Glutamatergic neuron (in vitro differentiated cells): ENCODE results near the gene LYPD6B. TPM values are rescaled to one million over a fixed set of nuclear protein-coding genes. Genes with fewer than 3 reads are reported as not detected.

Source experiments
- DNase-seq: peaks from one replicate; pipeline ENCODE4 v3.0.0; 2022
- H3K27ac Mint-ChIP-seq: one replicate; pipeline ENCODE4 v1.8.0; 2020; ENCODE audit warnings: mild to moderate bottlenecking, mixed read lengths, inconsistent platforms; ENCODE audit not compliant: unreplicated experiment
- H3K27me3 Mint-ChIP-seq: one replicate; pipeline ENCODE4 v1.8.0; 2020; ENCODE audit warnings: mild to moderate bottlenecking, moderate library complexity, mixed read lengths, inconsistent platforms; ENCODE audit not compliant: unreplicated experiment
- H3K36me3 Mint-ChIP-seq: one replicate; pipeline ENCODE4 v1.8.0; 2020; ENCODE audit warnings: mild to moderate bottlenecking, mixed read lengths, inconsistent platforms; ENCODE audit not compliant: unreplicated experiment
- H3K4me1 Mint-ChIP-seq: one replicate; pipeline ENCODE4 v1.8.0; 2020; ENCODE audit warnings: mild to moderate bottlenecking, low read depth, mixed read lengths, inconsistent platforms; ENCODE audit not compliant: unreplicated experiment
- H3K4me3 Mint-ChIP-seq: one replicate; pipeline ENCODE4 v1.8.0; 2020; ENCODE audit warnings: mild to moderate bottlenecking, mixed read lengths, inconsistent platforms; ENCODE audit not compliant: unreplicated experiment
- H3K9me3 Mint-ChIP-seq: one replicate; pipeline ENCODE4 v1.8.0; 2020; ENCODE audit warnings: mild to moderate bottlenecking, moderate library complexity, mixed read lengths, inconsistent platforms; ENCODE audit not compliant: unreplicated experiment
- total RNA-seq: library from RNA; stranded (reverse); fragmentation: NEBNext Ultra II Directional; extraction: Animal tissue kit (Norgen Biotek cat#: 25700); gene quantifications from one replicate; pipeline ENCODE4 v1.2.1, GENCODE V29; 2021; ENCODE audit not compliant: unreplicated experiment
- TF ChIP-seq, protein P1 (sequence below): fragments of 200-600 bp; sonication (generic); IDR thresholded peaks from one replicate; pipeline ENCODE4 v1.5.0; 2021; ENCODE audit not compliant: partially characterized antibody, unreplicated experiment

The LYPD6B gene
- total RNA-seq, 1 donor from 2014 or later: 0.69 TPM

DNA sequence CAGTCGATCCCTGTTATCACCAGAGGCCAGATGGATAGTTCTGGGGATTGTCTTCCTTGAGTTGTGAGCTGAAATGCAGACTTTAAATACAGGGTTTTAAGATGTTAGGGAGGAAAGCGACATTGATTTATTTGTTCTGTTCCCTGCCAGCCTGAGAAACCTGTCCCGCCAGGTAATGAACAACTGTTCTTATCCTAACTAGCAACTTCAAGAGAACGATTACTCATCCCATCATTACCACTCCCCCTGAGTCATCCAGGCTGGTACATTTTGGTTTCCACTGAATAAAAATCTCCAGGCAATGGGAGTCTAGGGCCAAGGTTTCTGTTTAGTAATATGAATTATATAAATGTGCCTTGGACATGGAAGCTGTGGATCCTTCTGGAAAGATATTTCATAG is 131.2 kb downstream of the LYPD6B start:
- TF ChIP-seq, protein P1, sequence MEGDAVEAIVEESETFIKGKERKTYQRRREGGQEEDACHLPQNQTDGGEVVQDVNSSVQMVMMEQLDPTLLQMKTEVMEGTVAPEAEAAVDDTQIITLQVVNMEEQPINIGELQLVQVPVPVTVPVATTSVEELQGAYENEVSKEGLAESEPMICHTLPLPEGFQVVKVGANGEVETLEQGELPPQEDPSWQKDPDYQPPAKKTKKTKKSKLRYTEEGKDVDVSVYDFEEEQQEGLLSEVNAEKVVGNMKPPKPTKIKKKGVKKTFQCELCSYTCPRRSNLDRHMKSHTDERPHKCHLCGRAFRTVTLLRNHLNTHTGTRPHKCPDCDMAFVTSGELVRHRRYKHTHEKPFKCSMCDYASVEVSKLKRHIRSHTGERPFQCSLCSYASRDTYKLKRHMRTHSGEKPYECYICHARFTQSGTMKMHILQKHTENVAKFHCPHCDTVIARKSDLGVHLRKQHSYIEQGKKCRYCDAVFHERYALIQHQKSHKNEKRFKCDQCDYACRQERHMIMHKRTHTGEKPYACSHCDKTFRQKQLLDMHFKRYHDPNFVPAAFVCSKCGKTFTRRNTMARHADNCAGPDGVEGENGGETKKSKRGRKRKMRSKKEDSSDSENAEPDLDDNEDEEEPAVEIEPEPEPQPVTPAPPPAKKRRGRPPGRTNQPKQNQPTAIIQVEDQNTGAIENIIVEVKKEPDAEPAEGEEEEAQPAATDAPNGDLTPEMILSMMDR: no peak
- peaks cover 6% of the 10 kb centered on the region for H3K27me3 Mint-ChIP-seq
- peaks cover 34% of the 10 kb centered on the region for H3K4me1 Mint-ChIP-seq
- peak overlapping the region; percentile 97 for H3K27ac Mint-ChIP-seq
- H3K9me3 Mint-ChIP-seq: peaks cover 10% of the 10 kb centered on the region
- peaks cover 9% of the 10 kb centered on the region for H3K36me3 Mint-ChIP-seq
- DNase-seq: no peak
- peak overlapping the region; percentile 18 for H3K4me3 Mint-ChIP-seq

DNA sequence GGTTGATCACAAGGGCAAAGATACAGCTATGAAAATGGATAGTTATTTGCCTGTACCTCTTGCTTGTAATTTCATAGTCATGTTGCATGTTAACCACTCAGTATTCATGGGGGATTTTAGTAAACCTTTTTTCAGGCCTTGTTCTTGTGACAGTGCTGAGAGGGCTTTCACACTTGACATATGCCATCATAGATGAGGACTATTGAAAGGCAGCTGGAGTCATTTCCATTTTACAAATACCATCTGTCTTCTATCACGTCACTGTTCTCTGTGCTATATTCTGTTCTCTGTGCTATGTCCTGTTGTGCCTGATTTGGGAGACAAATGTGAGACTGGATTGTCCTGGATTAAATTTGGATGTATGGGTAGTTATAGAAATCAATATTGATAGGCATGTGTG is 131.7 kb downstream of the LYPD6B start:
- Mint-ChIP-seq H3K36me3 (peaks cover 5% of the 10 kb centered on the region), H3K27me3 (peaks cover 8% of the 10 kb centered on the region)
- DNase-seq: no peak

DNA sequence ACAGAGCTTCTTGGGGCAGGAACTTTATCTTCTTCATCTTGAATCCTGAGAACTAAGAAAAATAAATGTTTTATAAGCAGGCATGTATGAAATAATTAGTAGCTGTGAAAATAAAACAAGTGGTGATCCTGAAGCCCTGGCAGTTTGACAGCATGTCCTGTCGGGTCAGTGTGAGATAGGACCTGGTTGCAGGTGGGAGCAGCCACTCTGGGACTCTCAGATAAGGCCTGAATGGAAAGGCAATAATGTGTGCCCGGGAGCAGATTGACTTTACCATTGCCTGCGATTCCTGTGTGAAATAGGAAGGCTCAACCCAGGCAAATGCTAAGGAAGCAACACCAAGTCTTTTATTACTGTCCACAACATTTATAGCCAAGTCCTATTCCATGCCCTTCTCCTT is 132.4 kb downstream of the LYPD6B start:
- peak overlapping the region; percentile 59 for H3K4me3 Mint-ChIP-seq
- H3K27ac Mint-ChIP-seq: peak overlapping the region; percentile 97
- H3K9me3 Mint-ChIP-seq: peaks cover 10% of the 10 kb centered on the region
- no peak for DNase-seq
- peaks cover 34% of the 10 kb centered on the region for H3K4me1 Mint-ChIP-seq
- H3K27me3 Mint-ChIP-seq: peaks cover 8% of the 10 kb centered on the region
- H3K36me3 Mint-ChIP-seq: peaks cover 5% of the 10 kb centered on the region
- TF ChIP-seq, protein P1: no peak

More for the DNA sequence above, 131.7 kb downstream of the LYPD6B start:
- Mint-ChIP-seq H3K4me1 (peaks cover 34% of the 10 kb centered on the region), H3K27ac (peak overlapping the region; percentile 97), H3K4me3 (peak overlapping the region; percentile 15), H3K9me3 (peaks cover 10% of the 10 kb centered on the region)
- TF ChIP-seq, protein P1: no peak

DNA sequence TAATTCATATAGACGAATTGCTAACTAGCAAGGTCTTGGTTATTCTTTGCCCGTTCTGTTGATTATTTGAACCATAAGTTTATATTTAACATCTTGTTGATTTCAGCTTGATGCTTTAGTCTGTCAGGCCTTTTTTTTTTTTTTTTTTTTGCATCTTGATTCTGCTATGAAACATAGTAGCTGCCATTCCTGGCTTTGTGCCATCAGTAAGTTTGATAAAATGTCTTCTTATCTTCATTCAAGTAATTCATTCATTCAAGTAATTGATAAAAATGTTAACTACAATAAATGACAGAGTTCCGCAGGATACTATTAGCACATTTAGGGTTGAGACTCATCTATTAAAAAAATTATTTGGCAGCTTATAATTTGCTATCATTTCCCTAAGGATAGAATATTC is 134.7 kb downstream of the LYPD6B start:
- no peak overlapping the region for H3K4me3 Mint-ChIP-seq
- no peak for DNase-seq
- no peak overlapping the region for H3K27ac Mint-ChIP-seq
- H3K36me3 Mint-ChIP-seq: peaks cover 5% of the 10 kb centered on the region
- peaks cover 36% of the 10 kb centered on the region for H3K4me1 Mint-ChIP-seq
- H3K9me3 Mint-ChIP-seq: peaks cover 10% of the 10 kb centered on the region
- TF ChIP-seq, protein P1: no peak
- peaks cover 6% of the 10 kb centered on the region for H3K27me3 Mint-ChIP-seq

DNA sequence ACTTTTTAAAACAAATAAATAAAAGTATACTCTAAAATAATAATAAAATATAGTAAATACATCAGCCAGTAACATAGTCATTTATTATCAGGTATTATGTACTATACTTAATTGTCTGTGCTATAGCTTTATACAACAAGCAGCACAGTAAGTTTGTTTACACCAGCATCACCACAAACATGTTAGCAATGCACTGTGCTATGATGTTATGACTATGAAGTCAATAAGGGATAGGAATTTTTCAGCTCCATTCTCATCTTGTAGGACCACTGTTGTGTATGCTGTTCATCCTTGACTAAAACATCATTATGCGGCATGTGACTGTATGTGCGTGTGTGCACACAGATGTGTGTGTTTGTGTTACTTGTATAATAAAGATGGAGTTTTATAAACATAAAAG is 137.5 kb downstream of the LYPD6B start:
- TF ChIP-seq, protein P1: no peak
- peaks cover 5% of the 10 kb centered on the region for H3K36me3 Mint-ChIP-seq
- peaks cover 2% of the 10 kb centered on the region for H3K9me3 Mint-ChIP-seq
- H3K4me3 Mint-ChIP-seq: no peak overlapping the region
- H3K27ac Mint-ChIP-seq: no peak overlapping the region
- H3K4me1 Mint-ChIP-seq: peaks cover 12% of the 10 kb centered on the region
- H3K27me3 Mint-ChIP-seq: peaks cover 3% of the 10 kb centered on the region
- no peak for DNase-seq
